BLaER1 (cell line): ENCODE data around the gene WDR35.

ENCODE experiments used
- H3K27ac ChIP-seq: shearing (Covaris generic); formaldehyde crosslinking; 2 replicates; pipeline ENCODE4 v1.8.1; 2022
- H3K27me3 ChIP-seq: shearing (Covaris generic); formaldehyde crosslinking; 2 replicates; pipeline ENCODE4 v1.8.1; 2022
- H3K36me3 ChIP-seq: shearing (Covaris generic); formaldehyde crosslinking; 2 replicates; pipeline ENCODE4 v1.8.1; 2022
- H3K4me1 ChIP-seq: shearing (Covaris generic); formaldehyde crosslinking; 2 replicates; pipeline ENCODE4 v1.8.1; 2022
- H3K4me2 ChIP-seq: shearing (Covaris generic); formaldehyde crosslinking; 2 replicates; pipeline ENCODE4 v1.8.1; 2022
- H3K4me3 ChIP-seq: shearing (Covaris generic); formaldehyde crosslinking; 2 replicates; pipeline ENCODE4 v1.8.1; 2022
- H3K9ac ChIP-seq: shearing (Covaris generic); formaldehyde crosslinking; 2 replicates; pipeline ENCODE4 v1.8.1; 2022
- H3K9me3 ChIP-seq: shearing (Covaris generic); formaldehyde crosslinking; 2 replicates; pipeline ENCODE4 v1.8.1; 2022
- H4K20me1 ChIP-seq: shearing (Covaris generic); formaldehyde crosslinking; 2 replicates; pipeline ENCODE4 v1.8.1; 2022
- Cebpa-rat ChIP-seq: shearing (Covaris generic); IDR thresholded peaks from 2 replicates; pipeline ENCODE4 v1.8.1; 2022

The WDR35 gene

GRCh38 chr2:19863303-19864041, 126.4 kb downstream of the WDR35 start:
- H3K9ac ChIP-seq: no peak overlapping the region
- no peaks in the 10 kb centered on the region for H4K20me1 ChIP-seq
- TF ChIP-seq Cebpa-rat: no peak
- no peaks in the 10 kb centered on the region for H3K36me3 ChIP-seq
- H3K4me2 ChIP-seq: no peak overlapping the region
- H3K27me3 ChIP-seq: peaks cover 2% of the 10 kb centered on the region; the same call in 1 of the 2 replicates
- no peaks in the 10 kb centered on the region for H3K9me3 ChIP-seq
- no peak overlapping the region for H3K27ac ChIP-seq
- no peaks in the 10 kb centered on the region for H3K4me1 ChIP-seq
- no peak overlapping the region for H3K4me3 ChIP-seq

DNA sequence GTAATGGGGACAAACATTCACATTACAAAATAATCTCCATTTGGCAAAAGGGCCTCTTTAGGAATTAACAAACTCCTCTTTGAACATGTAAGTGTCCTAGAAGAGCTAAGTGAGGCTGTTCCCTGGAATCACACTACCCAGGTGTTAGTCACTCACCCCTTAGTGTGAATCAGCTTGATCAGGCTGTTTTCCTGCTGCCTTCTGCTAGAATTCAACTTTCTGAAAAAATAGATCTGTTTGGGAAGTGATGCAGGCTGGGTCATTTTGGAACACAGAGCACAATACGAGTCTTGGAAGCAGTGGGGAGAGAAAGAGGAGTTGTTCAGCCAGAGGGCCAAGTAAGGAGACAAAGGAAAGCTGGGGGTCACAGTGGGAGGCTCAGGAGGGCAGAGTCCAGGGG, 128.1 kb downstream of the WDR35 start:
- H3K4me3 ChIP-seq: no peak overlapping the region
- no peak overlapping the region for H3K9ac ChIP-seq
- no peaks in the 10 kb centered on the region for H3K36me3 ChIP-seq

More for the DNA sequence above, 128.1 kb downstream of the WDR35 start:
- Histone ChIP-seq H3K27ac (no peak overlapping the region), H4K20me1 (no peaks in the 10 kb centered on the region), H3K9me3 (no peaks in the 10 kb centered on the region), H3K4me2 (no peak overlapping the region), H3K27me3 (no peaks in the 10 kb centered on the region), H3K4me1 (no peaks in the 10 kb centered on the region)
- TF ChIP-seq Cebpa-rat: no peak
